ENCODE results near the gene IPO4.

DNA sequence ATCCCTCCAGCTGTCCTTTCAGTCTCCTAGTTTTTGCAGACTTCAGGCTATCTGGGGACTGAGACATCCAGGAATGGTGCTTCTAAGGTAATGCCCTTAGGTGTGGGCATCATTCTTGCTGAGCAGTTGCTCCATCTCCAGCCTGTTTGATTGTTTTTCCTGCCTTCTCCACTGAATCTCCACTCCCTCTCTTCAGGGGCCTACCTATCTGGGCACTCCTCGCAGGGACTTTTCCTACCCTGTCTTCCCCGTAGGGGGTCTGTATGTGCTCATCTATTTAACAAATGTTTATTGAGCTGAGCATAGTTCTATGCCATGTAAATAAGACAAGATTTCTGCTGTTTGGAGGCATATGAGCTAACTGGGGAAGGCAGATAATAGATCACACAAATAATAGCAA lies 55.6 kb downstream of the IPO4 start:
- TF ChIP-seq, protein P1, sequence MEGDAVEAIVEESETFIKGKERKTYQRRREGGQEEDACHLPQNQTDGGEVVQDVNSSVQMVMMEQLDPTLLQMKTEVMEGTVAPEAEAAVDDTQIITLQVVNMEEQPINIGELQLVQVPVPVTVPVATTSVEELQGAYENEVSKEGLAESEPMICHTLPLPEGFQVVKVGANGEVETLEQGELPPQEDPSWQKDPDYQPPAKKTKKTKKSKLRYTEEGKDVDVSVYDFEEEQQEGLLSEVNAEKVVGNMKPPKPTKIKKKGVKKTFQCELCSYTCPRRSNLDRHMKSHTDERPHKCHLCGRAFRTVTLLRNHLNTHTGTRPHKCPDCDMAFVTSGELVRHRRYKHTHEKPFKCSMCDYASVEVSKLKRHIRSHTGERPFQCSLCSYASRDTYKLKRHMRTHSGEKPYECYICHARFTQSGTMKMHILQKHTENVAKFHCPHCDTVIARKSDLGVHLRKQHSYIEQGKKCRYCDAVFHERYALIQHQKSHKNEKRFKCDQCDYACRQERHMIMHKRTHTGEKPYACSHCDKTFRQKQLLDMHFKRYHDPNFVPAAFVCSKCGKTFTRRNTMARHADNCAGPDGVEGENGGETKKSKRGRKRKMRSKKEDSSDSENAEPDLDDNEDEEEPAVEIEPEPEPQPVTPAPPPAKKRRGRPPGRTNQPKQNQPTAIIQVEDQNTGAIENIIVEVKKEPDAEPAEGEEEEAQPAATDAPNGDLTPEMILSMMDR (tag by site-specific recombination; IDR thresholded peaks at IDR 0.05), result no peak
- TF ChIP-seq YY2 (tag by site-specific recombination; IDR thresholded peaks at IDR 0.05) (no peak), ZFP41 (tag by site-specific recombination; IDR thresholded peaks at IDR 0.05; ENCODE audit: borderline replicate concordance) (no peak), ZNF571 (tag by site-specific recombination; IDR thresholded peaks at IDR 0.05) (no peak), ZNF221 (tag by site-specific recombination; IDR thresholded peaks at IDR 0.05; ENCODE audit: borderline replicate concordance) (no peak), ZNF184 (tag by site-specific recombination; IDR thresholded peaks at IDR 0.05) (no peak), ZNF560 (tag by site-specific recombination; IDR thresholded peaks at IDR 0.05; ENCODE audit: borderline replicate concordance) (no peak), ZFP69B (tag by site-specific recombination; IDR thresholded peaks at IDR 0.05) (no peak), TCF7L2 (IDR thresholded peaks at IDR 0.05; ENCODE audit: borderline replicate concordance, low read depth, low read length) (no peak), ZNF558 (tag by site-specific recombination; IDR thresholded peaks at IDR 0.05) (no peak)
- TF ChIP-seq, protein P2, sequence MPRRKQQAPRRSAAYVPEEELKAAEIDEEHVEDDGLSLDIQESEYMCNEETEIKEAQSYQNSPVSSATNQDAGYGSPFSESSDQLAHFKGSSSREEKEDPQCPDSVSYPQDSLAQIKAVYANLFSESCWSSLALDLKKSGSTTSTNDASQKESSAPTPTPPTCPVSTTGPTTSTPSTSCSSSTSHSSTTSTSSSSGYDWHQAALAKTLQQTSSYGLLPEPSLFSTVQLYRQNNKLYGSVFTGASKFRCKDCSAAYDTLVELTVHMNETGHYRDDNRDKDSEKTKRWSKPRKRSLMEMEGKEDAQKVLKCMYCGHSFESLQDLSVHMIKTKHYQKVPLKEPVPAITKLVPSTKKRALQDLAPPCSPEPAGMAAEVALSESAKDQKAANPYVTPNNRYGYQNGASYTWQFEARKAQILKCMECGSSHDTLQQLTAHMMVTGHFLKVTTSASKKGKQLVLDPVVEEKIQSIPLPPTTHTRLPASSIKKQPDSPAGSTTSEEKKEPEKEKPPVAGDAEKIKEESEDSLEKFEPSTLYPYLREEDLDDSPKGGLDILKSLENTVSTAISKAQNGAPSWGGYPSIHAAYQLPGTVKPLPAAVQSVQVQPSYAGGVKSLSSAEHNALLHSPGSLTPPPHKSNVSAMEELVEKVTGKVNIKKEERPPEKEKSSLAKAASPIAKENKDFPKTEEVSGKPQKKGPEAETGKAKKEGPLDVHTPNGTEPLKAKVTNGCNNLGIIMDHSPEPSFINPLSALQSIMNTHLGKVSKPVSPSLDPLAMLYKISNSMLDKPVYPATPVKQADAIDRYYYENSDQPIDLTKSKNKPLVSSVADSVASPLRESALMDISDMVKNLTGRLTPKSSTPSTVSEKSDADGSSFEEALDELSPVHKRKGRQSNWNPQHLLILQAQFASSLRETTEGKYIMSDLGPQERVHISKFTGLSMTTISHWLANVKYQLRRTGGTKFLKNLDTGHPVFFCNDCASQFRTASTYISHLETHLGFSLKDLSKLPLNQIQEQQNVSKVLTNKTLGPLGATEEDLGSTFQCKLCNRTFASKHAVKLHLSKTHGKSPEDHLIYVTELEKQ (tag by site-specific recombination; IDR thresholded peaks at IDR 0.05; ENCODE audit: borderline replicate concordance), result no peak
- TF ChIP-seq, protein P3, sequence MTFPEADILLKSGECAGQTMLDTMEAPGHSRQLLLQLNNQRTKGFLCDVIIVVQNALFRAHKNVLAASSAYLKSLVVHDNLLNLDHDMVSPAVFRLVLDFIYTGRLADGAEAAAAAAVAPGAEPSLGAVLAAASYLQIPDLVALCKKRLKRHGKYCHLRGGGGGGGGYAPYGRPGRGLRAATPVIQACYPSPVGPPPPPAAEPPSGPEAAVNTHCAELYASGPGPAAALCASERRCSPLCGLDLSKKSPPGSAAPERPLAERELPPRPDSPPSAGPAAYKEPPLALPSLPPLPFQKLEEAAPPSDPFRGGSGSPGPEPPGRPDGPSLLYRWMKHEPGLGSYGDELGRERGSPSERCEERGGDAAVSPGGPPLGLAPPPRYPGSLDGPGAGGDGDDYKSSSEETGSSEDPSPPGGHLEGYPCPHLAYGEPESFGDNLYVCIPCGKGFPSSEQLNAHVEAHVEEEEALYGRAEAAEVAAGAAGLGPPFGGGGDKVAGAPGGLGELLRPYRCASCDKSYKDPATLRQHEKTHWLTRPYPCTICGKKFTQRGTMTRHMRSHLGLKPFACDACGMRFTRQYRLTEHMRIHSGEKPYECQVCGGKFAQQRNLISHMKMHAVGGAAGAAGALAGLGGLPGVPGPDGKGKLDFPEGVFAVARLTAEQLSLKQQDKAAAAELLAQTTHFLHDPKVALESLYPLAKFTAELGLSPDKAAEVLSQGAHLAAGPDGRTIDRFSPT (tag by site-specific recombination; IDR thresholded peaks at IDR 0.05), result no peak
- TF ChIP-seq, protein P4, sequence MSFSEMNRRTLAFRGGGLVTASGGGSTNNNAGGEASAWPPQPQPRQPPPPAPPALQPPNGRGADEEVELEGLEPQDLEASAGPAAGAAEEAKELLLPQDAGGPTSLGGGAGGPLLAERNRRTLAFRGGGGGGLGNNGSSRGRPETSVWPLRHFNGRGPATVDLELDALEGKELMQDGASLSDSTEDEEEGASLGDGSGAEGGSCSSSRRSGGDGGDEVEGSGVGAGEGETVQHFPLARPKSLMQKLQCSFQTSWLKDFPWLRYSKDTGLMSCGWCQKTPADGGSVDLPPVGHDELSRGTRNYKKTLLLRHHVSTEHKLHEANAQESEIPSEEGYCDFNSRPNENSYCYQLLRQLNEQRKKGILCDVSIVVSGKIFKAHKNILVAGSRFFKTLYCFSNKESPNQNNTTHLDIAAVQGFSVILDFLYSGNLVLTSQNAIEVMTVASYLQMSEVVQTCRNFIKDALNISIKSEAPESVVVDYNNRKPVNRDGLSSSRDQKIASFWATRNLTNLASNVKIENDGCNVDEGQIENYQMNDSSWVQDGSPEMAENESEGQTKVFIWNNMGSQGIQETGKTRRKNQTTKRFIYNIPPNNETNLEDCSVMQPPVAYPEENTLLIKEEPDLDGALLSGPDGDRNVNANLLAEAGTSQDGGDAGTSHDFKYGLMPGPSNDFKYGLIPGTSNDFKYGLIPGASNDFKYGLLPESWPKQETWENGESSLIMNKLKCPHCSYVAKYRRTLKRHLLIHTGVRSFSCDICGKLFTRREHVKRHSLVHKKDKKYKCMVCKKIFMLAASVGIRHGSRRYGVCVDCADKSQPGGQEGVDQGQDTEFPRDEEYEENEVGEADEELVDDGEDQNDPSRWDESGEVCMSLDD (tag by site-specific recombination; IDR thresholded peaks at IDR 0.05), result no peak
